NCI-H1436 (cell line): ENCODE measurements around the gene GABRR1.
"Not testable (repeated sequence)": the region's sequence is repeated elsewhere in the genome, so short reads cannot be mapped to it uniquely, and the experiment has no call there.

Source experiments
- DNase-seq: peaks from one replicate; lab custom pipeline; 2025; lab: John Stamatoyannopoulos, UW

The GABRR1 gene

DNA sequence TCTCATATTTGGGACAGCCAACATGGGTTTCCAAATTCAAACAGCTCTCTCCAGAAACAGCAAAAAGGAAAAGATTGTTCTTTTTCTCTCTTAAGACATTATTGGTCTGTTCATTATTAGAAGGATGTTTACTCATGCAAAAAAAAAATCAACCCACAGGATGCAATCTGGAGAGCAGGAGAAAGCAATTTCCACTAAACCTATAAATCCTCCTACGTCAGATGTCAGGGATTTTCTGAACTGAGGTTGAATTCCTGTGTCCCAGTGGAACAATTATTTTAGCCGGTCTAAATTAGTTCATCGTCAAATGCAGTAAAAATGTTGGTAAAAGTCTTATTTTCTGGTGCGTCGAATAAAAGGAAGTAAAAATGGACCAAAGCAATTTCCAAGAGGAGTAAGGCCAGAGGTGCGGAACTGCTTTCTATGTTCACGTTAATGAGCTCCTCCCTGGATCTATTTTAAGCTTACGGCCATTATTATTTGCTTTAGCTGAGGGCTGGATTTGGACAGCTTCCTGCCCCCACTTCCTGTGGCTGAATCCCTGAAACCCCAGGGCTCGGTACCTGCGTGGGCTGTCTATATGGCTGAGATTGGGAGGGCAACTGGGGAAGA is at the start of gene GABRR1:
GABRR1 (minus strand) TSS at position 60 of the 612 bp plus-strand sequence; CDS start at position 24, 36 bp downstream.
- DNase-seq, result no peak

DNA sequence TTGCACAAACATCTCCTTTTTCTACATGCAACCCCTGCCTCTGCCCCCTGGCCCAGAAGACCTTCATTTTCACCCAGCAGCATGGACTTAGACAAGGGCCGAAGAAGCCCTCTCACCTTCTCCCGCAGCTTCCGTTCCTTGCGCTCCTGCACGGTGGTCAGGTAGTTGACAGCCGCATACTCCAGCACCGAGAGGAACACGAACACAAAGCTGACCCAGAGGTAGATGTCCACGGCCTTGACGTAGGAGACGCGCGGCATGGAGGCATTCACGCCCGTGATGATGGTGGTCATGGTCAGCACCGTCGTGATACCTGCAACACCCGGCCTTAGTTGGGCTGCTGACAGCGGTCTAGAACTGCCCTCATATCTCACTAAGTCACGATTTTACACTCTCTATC is 47.1 kb upstream of the GABRR1 start:
- DNase-seq, result no peak

DNA sequence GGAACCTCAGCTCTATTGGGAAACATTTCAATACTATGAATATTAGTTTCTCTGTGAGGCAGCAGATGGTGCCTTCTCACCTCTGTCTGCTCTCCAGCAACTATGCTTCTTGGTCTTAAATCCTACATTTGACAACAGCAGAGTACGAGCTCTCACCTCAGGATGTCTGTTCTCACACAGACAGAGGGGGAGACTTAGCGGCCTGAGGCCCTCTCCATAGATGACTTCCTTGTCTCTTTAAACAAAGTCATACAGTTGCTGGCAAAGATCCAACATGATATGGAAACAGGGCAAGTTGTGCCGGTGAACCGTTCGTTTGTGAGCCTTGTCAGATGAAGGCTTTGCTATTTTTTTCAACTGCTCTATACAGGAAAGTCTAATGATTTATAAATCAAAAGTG is 43.7 kb upstream of the GABRR1 start:
- DNase-seq, result peak; percentile 23

GRCh38 chr6:89260310-89260709 is 43.2 kb upstream of the GABRR1 start:
- DNase-seq, result no peak

DNA sequence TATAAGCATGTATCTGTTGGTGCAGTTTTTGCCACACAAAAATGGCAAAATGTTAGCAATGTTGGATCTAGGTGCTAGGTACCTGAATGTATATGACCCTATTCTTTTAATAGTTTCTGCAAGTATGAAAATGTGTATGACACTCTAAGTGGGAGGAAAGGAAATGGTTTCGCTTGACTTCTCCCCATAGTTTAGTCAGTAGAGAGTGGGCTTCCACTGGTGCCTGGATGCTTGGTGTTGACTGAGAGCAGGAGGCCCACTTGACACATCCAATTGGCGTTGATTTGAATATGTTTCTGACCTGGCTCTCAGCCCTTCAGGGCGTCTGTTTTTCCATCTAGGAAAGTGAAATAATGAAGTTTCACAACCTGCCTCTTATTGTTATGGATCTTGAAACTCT is 41.8 kb upstream of the GABRR1 start:
- DNase-seq, result no peak

- no peak for DNase-seq
Observed at GRCh38 chr6:89257781-89258180, 40.6 kb upstream of the GABRR1 start.

DNA sequence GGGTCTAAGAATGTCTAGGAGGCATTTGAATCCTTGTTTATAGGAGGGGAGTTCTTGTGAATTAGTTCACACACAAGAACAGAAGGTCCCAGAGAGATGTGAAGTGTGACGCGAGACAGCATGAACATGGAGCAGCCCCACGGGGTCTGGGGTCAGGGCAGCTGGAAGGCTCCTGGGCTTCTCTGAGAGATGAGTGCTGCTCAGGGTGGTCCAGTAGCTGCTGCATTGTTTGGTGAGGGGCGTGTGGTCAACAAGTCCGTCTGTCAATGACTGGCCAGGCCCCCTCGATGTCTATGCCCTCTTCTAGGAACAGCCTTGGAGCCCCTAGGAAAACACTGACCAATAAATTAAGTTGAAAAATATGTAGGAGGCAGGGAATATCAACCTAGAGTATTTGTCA is 40.2 kb upstream of the GABRR1 start:
- no peak for DNase-seq

GRCh38 chr6:89255417-89255816 is 38.3 kb upstream of the GABRR1 start:
- DNase-seq, result no peak

DNA sequence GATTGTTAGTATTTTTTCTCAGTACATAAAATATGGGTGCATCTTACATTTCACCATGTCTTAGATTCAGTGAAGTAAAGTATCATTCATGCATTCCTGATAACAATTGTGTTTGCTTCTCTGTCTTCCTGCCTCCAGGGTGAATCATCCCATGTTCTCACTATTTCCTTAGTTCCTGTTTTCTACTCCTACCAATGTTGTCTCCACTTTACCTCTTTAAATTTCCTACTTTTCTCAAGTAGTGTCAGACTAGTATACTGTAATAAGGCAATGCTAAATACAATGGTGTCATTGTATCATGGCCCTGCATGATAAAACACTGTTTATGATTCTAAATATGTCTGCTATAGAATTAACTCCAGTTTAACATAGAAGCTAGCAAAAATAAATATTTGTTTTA is 37.4 kb upstream of the GABRR1 start:
- DNase-seq, result no peak

DNA sequence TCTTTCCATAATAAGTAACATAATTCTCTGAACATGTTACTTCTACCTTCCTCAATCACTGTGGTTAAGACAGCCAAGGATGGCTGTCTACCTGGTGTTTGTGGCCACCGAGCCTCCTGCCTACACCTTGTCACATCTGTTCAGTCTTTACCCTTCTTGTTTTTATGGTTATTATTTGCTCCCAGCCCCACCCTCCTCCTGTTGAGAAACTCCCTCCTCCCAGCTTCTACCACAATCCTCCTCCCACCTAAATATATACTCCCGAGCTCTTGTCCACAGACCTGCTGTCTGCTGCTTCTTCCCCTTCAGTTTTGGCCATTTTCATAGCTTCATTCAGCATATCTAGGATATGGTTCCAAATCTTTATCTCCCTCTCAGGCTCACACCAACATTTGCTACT is 35.7 kb upstream of the GABRR1 start:
- DNase-seq, result no peak

GRCh38 chr6:89251976-89252375 is 34.8 kb upstream of the GABRR1 start:
- DNase-seq, result no peak

GRCh38 chr6:89251170-89251569 is 34.0 kb upstream of the GABRR1 start:
- no peak for DNase-seq

GRCh38 chr6:89250239-89250638 is 33.1 kb upstream of the GABRR1 start:
- DNase-seq, result no peak

- no peak for DNase-seq
Observed at GRCh38 chr6:89244241-89244985, 27.3 kb upstream of the GABRR1 start.

DNA sequence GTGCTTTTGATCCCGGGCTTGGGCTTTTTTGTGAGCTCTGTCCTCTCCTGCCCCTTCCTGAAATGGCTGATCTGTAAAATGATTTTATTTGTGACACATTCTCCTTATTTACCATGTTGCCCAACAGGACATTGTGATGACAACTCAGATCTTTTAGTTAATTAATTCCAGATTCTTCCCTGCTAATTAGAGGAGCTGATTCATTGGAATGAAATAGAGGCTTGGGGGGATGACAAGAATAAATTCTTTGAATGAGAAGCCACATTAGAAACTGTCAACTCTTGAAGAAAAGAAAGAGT is 26.1 kb upstream of the GABRR1 start:
- no peak for DNase-seq

DNA sequence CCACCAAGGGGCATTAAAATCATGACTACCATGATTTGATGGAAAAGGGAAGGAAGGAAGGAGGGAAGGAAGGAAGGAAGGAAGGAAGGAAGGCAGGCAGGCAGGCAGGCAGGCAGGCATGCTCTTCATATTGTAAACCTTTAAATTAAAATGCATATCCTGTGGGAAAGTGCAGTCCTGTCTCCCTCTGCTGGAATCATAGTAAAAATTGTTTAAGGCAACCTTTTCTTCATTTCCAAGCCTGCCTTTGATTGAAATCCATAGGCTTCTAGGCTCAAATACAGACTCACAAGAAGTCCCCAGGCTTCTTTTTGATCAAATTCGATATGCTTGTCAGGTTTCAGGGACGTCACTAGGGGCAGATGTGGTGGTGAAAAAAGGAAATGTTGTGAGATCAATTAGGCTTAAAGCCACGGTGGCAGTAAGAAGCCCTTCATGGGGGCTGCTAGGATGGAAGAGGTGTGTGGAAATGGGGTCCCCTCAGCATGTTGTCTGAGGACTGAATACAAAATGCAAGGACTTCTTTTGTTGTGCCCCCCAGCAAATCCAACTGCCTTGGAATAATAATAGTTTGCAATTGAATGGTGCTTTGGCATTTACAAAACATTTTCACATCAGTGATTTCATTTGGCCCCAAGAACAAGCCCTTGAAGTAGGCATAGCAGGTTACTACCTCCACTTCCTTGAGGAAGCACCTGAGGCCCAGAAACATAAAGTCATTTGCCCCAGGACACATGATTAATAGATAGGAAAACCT is 25.6 kb upstream of the GABRR1 start:
- peak; percentile 61 for DNase-seq

DNA sequence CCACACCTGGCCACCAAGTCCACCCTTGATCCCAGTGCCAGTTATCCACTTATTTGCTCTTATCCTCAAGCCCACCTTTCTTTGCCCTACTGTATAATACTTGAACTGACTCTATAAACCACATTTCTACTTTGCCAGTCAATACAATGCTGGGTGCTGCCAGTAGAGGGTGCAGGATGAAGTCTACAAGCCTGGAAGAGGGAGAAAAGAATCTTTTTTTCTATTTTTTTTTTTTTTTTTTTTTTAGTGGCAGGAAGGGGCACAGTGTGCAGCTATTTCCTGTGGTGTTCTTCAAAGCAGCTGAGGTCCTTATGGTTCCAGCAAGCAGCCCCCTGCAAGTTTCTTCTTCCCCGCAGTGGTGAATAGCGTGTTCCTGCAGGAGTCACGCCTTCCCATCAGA is 22.2 kb upstream of the GABRR1 start:
- no peak for DNase-seq

DNA sequence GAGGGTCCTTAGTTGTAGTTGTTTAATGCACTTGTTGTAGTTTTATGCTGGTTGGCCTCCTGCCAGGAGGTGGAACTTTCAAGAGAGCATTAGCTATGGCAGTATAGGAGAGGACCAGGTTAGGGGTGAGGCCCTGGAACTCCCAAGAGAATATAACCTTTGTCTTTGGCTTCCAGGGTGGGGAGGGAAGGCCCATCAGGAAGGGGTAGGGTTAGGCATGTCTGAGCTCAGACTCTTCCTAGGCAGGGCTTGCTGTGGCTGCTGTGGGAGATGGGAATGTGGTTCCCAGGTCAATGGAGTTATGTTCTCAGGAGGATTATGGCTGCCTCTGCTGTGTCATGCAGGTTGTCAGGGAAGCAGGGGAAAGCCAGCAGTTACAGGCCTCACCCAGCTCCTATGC is 20.0 kb upstream of the GABRR1 start:
- DNase-seq, result no peak

DNA sequence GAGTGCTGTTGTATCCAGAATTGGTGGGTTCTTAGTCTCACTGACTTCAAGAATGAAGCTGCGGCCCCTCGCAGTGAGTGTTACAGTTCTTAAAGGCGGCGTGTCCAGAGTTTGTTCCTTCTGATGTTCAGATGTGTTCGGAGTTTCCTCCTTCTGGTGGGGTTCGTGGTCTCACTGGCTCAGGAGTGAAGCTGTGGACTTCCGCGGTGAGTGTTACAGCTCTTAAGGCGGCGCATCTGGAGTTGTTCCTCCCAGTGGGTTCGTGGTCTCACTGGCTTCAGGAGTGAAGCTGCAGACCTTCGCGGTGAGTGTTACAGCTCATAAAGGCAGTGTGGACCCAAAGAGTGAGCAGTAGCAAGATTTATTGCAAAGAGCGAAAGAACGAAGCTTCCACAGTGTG is 16.4 kb upstream of the GABRR1 start:
- DNase-seq, result not testable (repeated sequence)

GRCh38 chr6:89222712-89223039 is 5.5 kb upstream of the GABRR1 start:
- no peak for DNase-seq

GRCh38 chr6:89221971-89222711 is 5.0 kb upstream of the GABRR1 start:
- DNase-seq, result no peak

DNA sequence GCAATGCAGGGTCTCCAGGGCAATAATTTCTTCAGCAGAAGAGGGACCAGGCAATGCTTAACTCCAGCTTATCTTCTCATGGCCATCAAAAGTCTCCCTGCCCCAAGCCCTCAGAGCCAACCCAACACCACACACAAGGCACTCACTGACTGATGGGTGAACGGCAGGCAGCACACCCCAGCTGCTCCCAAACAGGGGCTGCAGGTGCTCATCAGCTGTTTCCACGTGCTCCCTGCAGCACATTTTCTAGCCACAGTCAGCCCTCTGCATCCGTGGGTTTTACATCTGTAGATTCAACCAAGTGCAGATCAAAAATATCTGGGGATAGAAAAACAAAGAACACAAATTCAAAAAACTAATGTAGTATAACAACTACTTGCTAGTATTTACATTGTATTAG is 4.0 kb upstream of the GABRR1 start:
- no peak for DNase-seq

- DNase-seq, result no peak
Observed at GRCh38 chr6:89216411-89216810, 747 bp downstream of the GABRR1 start.
